SK-N-SH (cell line): ENCODE measurements around the gene ARL17A.
"Not testable (repeated sequence)": the region's sequence is repeated elsewhere in the genome, so short reads cannot be mapped to it uniquely, and the experiment has no call there.

Experiments
- RCOR1 ChIP-seq: fragments of 150-350 bp; IDR thresholded peaks from 2 replicates; pipeline ENCODE4 v1.6.1; 2017; ENCODE audit warnings: antibody characterized with exemption, low read length
- RFX5 ChIP-seq: IDR thresholded peaks from 2 replicates; pipeline ENCODE4 v1.6.1; 2012; ENCODE audit warnings: mild to moderate bottlenecking, improper control_type of control experiment, low read length
- TF ChIP-seq, protein P1 (sequence below): fragments of 200-600 bp; sonication (generic); IDR thresholded peaks from 2 replicates; pipeline ENCODE4 v1.6.1; 2017; ENCODE audit warnings: antibody characterized with exemption, mild to moderate bottlenecking, moderate library complexity
- TF ChIP-seq, protein P2 (sequence below): IDR thresholded peaks from 2 replicates; pipeline ENCODE4 v1.4.0; 2012; ENCODE audit warnings: low read depth, borderline replicate concordance

DNA sequence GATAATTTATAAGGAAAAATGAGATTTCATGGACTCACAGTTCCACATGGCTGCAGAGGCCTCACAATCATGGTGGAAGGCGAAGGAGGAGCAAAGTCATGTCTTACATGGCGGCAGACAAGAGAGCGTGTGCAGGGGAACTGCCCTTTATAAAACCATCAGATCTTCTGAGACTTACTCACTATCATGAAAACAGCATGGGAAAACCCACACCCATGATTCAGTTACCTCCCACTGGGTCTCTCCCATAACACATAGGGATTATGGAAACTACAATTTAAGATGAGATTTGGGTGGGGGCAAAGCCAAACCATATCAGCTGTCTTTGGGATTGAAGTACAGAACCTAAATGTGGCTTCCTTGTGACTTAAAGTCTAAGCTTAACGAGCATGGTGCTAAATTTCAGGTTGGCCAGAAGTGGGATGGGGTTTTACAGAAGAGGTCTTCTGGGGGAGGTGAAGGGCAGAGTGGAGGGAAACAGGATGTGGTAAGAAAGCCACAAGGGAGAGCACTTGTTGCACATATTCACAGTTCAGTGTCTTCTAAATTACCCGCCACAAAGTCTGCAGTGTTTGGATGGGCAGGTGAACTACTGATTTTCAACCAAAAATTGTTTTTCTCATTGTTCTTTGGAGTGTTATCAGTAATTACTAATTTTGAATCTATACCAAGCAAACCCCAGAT is 49.4 kb upstream of the ARL17A start:
- TF ChIP-seq RFX5, RCOR1: not testable (repeated sequence)
- TF ChIP-seq, protein P1, sequence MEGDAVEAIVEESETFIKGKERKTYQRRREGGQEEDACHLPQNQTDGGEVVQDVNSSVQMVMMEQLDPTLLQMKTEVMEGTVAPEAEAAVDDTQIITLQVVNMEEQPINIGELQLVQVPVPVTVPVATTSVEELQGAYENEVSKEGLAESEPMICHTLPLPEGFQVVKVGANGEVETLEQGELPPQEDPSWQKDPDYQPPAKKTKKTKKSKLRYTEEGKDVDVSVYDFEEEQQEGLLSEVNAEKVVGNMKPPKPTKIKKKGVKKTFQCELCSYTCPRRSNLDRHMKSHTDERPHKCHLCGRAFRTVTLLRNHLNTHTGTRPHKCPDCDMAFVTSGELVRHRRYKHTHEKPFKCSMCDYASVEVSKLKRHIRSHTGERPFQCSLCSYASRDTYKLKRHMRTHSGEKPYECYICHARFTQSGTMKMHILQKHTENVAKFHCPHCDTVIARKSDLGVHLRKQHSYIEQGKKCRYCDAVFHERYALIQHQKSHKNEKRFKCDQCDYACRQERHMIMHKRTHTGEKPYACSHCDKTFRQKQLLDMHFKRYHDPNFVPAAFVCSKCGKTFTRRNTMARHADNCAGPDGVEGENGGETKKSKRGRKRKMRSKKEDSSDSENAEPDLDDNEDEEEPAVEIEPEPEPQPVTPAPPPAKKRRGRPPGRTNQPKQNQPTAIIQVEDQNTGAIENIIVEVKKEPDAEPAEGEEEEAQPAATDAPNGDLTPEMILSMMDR, result not testable (repeated sequence)
- TF ChIP-seq, protein P2, sequence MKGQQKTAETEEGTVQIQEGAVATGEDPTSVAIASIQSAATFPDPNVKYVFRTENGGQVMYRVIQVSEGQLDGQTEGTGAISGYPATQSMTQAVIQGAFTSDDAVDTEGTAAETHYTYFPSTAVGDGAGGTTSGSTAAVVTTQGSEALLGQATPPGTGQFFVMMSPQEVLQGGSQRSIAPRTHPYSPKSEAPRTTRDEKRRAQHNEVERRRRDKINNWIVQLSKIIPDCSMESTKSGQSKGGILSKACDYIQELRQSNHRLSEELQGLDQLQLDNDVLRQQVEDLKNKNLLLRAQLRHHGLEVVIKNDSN, result not testable (repeated sequence)
